ENCODE results near the gene HSPB9.
"Not testable (repeated sequence)": the region's sequence is repeated elsewhere in the genome, so short reads cannot be mapped to it uniquely, and the experiment has no call there.

The HSPB9 gene

DNA sequence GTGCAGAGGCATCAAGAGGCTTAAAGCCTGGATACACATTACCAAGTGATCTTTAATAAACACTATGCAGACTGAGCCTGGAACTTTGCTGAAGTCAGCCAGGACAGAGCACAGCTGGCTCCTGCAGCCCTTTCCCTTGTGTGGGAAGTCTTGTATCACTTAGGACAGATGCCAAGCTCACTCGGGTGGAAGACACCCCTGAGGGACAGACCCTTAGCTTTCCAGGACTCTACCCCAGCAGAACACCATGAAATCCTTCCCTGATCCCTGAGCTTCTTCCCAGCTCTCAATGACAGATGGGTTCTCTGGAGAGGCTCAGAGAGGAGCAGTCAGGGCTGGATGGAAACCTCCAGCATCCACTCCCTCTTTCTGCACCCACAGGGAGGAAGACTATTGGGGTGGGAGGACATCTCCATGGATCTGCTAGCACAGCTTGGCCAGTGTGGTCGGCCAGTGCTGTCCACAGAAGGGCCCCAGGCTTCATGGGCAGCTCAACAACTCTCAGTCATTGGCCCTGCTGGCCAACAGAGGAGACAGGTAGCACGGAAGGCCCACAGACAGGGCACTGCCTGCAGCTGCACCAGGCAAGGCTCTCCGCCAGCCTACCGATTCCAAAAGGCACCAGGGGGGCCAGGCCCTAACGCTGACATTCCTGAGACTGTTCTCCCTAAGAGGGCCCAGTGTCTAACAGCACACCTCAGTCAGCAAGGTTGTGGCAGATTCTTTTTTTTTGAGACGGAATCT is 16.3 kb downstream of the HSPB9 start:
- FAIRE-seq (no peak), DNase-seq (ENCODE audit: insufficient read length, low spot score) (no peak)

DNA sequence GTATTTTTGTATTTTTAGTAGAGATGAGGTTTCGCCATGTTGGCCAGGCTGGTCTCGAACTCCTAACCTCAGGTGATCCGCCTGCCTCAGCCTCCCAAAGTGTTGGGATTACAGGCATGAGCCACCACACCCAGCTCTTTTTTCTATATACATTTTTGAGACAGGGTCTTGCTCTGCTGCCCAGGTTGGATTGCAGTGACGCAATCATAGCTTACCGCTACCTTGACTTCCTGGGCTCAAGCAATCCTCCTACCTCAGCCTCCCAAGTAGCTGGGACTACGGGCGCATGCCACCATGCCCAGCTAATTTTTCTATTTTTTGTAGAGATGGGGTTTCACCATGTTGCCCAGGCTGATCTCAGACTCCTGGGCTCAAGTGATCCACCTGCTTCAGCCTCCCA is 18.1 kb downstream of the HSPB9 start:
- DNase-seq (ENCODE audit: insufficient read length, low spot score); FAIRE-seq: not testable (repeated sequence)

DNA sequence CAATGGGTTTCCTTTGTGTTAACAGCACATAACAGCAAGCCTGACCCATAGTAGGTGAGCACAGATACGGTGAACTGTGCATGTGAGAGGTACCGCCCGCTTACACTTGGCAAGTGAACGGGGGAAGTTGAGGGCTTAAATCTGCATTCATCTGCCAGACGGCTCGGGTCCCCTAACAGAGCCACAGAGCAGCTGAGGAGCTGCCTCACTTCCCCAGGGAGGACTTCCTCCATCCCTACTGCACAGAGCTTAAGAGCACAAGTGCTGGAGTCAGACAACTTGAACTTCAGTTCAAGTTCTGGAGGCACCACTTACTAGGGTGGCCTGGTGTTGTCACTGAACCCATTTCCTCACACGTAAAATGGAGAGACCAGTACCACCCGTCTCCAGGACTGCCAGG is 18.8 kb downstream of the HSPB9 start:
- FAIRE-seq (no peak), DNase-seq (ENCODE audit: insufficient read length, low spot score) (no peak)

DNA sequence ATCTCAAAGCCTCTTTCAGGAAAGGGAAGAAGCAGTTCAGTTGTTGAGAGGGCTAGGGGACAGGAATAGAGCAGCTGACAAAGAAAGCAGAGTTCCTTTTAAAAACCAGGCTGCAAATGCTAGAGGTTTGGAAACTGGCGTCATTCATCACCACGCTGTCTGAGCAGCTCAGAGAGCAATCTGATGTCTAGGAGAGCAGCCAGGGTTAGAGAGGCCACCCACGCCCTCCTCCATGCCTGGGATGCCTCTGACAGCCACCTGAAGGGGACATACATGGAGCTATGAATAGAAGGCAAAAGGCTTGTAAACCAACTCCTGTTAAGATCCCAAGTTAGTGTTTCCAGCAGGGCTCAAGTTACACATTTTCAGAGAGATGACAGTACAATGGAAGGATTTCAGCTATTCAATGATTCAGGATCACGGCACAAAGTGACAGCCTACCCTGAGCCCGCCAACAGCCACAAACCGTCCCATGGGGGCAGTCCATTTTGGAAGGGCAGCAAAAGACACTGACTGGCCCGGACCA is 19.8 kb downstream of the HSPB9 start:
- DNase-seq (ENCODE audit: insufficient read length, low spot score): no peak
- FAIRE-seq: no peak

DNA sequence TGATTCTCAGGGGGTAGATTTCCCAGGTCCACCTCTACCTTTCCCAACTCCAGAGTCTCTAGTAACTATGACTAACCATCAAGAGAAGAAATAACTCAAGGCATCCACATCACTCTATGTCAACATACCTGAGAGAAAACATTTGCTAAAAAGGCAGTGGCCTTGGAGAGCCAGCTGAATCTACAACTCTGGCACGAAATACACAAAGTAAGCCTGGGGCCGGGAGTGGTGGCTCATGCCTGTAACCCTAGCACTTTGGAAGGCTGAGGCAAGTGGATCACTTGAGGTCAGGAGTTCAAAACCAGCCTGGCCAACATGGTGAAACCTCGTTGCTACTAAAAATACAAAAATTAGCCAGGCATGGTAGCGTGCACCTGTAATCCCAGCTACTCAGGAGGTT is 20.5 kb downstream of the HSPB9 start:
- DNase-seq (ENCODE audit: insufficient read length, low spot score); FAIRE-seq: not testable (repeated sequence)

DNA sequence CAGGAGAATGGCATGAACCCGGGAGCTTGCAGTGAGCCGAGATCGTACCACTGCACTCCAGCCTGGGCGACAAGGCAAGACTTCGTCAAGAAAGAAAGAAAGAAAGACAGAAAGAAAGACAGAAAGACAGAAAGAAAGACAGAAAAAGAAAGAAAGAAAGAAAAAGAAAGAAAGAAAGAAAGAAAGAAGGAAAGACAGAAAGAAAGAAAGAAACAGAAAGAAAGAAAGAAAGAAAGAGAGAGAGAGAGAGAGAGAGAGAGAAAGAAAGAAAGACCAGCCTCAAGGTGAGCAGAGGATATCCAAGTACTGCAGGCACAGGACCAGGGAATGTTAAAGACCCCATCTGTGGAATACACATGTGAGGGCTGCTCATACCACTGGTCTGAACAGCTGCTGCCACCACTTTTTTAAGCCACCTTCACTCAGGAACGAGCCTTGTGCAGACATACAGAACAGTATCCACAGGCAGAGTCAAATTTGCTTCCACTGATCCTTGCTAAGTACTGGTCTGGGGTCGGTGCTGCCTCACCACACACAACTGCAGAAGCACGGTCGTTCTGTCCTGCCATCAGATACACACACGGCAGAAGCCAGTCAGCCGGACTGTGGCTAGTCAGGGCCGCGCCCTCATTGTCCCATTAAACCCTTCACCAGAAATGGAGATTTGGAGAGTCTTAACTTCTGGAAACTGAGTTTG is 24.5 kb downstream of the HSPB9 start:
- FAIRE-seq (no peak), DNase-seq (ENCODE audit: insufficient read length, low spot score) (no peak)

DNA sequence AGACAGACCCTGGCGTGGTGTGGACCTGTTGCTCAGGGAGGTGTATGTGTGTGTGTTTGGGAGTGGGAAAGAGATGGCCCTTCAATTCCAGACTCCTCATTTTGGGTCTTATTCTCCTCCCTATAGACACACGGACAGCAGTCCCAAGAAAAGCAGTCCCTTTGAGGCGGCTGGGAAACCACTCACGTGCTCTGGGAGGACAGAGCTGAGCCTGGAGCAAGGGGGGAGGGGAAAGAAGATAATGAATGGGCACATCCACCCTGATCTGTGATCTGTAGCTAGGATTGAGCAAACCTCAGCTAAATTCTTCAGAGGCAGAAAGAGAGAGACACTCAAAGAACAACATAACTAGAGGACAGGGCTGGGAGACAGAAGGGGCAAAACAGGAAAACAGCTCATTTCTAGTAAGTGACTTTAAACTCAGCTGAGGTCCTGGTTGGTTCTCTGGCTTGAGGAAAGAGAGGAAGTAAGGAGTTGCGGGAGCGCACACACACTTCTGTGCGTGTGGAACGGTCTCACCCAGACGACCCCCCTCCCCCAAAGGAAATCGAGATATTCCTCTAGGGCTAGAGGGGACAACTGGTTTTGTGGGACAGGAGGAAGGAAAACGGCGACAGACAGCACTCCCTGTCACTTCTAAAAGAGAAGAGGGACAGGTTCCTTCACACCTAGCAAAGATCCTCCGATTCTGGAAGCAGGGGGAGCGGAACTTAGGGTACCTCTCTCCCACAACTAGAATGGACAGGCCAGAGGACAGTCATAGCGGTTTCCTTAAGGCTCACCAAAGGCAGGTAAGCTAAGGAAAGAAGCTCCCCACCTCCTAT is 31.5 kb downstream of the HSPB9 start:
- FAIRE-seq (no peak), DNase-seq (ENCODE audit: insufficient read length, low spot score) (no peak)

DNA sequence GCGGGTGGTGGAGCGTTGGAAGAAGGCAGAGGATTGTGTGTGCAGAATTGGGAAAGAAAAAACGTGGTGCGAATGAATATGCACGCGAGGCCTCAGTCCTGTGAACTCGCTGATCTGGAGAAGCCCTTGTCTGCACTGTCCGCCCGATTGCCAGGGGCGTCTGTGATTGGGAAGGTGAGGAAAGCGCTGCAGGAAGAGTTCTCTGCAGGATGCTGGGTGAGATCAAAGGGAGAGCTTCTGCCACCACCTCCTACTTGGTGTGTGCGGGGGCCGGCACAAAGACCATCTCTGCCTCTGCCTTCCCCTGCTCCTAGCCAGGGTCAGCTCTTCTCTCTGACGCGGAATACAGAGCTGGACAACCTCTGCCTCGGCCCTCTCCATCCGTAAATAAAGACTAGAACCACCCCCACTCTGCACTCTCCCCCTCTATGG is 33.0 kb downstream of the HSPB9 start:
- FAIRE-seq (no peak), DNase-seq (ENCODE audit: insufficient read length, low spot score) (no peak)

DNA sequence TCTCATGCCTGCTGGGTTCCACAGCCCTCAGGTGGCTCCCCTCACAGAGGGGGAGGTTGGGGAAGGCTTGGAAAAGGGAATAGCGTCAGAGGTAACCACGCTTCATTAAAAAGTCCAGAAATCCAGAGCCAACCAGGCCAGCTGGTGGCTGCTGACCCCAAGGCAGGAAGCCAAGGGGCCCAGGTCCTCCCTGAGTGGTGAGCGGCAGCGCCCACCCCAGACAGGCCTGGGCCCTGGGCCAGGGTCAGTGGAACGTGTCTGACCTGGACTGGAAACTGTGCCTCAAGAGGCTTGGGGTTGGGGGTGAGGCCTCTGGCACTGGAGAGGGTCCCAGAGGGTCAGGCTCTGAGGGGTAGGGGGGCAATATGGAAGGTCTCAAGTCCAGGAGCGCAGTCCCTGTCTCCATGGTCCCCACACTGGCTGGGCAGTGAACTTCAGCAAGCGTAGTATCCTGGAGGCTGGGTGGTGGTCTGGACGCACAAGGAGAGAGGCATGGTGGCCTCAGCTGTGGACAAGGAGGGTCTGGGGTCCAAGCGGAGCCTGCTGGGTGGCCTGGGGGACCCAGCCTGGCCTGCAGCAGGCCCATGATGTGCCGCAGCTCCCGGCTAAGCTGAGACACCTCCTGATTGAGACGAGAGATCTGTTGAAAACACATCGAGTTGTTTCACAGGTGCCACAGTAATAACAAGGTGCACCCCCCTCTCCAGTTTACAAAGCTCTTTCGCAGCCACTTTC is 37.4 kb downstream of the HSPB9 start:
- no peak for DNase-seq (ENCODE audit: insufficient read length, low spot score)
- no peak for FAIRE-seq

DNA sequence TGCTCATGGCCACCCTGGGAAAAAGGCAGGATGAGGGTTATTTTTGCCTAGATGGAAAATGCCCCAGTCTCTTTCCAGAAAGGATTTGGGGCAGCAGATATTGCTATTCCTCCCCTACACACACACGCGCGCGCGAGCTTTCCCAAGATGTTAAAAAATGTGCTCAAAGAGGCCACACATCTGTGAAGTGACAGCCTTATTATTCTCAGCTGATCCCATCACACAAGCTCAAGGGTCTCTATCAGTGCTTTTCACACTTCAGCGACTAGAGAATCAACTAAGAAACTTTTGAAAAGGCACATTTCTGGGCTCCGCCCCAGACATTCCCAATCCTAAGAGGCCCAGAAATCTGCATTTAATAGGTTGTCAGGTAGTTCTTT is 37.9 kb downstream of the HSPB9 start:
- no peak for DNase-seq (ENCODE audit: insufficient read length, low spot score)
- no peak for FAIRE-seq

DNA sequence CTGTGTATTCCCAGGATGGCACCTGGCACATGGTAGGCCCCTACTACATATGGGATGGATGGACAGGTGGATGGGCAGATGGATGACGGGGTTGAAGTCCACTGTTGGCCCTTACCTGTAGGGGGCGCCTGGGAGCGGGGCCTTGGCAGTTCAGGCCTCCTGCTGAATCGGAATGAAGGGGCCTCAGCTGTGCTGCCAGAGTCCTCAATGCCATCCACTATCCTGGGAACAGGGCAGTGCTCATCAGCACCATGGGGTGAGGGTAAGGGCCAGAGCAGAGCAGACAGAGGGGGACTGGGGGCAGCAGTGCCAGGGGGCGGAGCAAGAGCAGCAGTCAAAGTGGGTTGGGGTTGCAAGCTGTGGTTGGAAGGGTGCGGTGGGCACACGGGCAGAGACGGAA is 40.5 kb downstream of the HSPB9 start:
- DNase-seq (ENCODE audit: insufficient read length, low spot score): no peak
- FAIRE-seq: no peak

DNA sequence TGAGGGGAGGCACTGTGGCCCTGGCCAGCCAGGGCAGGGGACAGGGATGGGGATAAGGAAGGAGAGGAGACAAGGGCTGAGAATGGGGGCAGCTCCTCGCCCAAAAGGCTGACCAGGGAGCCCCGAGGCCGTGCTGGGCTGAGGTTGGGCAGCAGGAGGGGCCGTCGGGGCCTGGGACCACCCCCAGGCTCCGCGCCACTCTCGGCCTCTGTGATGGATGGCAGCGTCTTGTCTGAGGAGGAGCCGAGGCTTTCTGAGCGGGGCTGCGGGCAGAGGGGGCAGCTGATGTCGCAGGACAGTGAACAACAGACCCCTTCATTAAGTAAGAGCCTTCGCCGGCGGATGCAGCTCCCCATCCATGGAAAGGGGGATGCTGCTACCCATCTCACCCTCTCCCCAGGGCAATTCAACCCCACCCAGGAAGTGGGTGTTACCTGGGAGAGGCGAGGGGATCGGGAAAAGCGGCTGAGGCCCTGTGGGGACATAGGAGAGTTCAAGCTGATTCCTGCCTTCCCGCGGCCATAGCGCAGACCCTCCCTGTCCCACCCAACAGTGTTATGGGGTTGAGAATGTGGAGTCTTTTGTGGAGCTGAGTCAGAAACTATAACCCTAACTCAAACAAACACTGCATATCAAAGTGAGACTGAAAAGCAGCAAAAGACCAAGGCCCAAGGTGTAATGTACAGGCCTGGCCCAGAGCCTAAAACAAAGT is 41.2 kb downstream of the HSPB9 start:
- no peak for FAIRE-seq

DNA sequence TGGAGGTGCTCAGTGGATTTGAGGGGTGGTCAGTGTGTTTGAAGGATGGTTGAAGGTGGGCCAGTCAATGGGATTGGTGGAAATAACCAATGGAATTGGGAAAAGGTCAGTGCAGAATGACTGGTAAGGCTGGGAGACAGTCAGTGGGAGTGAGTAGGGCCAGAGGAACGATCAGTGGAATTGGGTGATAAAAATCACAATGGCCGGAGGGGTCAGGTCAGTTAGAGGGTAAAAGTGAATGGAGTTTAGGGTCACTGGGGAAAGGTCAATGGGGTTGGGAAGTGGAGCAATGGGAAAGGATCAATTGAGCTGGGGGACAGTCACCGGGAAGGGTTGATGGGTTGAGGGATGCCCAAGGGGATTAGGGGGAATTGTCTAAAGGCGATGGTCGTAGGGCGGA is 43.1 kb downstream of the HSPB9 start:
- DNase-seq (ENCODE audit: insufficient read length, low spot score) (no peak), FAIRE-seq (no peak)

More for the DNA sequence above, 41.2 kb downstream of the HSPB9 start:
- no peak for DNase-seq (ENCODE audit: insufficient read length, low spot score)

DNA sequence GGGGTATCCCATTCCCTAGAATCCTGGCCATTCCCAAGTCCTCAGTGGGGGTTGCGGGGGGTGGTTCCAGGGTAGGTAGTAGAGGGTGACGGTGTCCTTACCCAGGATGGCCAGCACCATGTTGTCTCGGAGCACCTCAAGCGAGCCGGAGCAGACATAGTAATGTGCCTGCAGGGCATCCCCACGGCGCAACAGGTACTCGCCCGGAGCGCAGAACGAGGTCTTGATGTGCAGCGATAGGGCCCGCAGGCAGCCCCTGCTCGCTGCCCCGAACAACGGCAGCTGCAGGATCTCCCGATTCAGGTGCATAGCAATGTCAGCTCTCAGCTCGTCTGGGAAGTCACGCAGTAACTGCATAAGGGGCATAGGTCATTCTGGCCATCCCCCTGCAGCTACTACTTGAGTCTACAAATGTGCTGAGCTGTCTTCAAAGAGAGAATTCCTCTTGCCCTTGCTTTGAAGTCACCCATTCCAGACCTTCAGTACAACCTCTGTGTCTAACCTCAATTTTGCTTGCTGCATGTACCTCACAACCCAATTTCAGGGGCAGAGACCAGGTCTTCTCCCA is 43.7 kb downstream of the HSPB9 start:
- FAIRE-seq (no peak), DNase-seq (ENCODE audit: insufficient read length, low spot score) (no peak)

DNA sequence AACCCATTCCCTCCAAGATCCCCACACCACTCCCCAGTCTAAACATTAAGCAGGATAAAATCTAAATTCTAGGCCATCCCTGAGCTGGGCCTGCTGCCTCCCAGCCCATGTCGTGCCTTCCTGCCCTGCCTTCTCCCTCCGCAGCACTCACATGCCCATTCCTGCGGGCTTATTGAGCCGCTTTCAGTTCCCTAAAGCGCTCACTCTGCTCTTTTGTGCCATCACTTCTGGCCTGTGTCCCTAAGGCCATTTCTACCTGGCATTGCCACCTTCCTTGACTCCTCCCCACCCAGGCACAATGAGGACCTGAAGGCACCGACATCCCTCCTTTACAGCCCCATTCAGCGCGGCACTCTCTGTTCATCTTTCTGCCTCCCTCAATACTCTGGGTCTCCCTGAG is 45.2 kb downstream of the HSPB9 start:
- DNase-seq (ENCODE audit: insufficient read length, low spot score) (no peak), FAIRE-seq (no peak)

DNA sequence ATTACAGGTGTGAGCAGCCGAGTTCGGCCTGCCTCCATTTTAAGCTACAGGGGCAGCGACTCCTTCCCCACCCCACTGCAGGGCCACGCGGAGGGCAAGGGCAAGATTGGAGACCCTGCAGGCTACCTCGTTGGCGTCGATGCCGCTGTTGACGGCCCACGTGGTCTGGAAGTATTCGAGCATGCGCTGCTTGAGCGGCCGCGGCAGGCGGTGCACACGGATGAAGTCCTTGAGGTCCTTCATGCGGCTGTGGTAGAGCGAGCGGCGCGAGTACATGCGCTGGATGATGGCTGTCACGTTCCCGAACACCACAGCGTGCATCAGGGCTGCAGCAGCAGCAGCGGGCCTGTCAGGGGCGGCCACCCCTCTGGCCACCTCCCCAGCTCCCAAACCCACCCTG is 46.7 kb downstream of the HSPB9 start:
- no peak for FAIRE-seq
- no peak for DNase-seq (ENCODE audit: insufficient read length, low spot score)

DNA sequence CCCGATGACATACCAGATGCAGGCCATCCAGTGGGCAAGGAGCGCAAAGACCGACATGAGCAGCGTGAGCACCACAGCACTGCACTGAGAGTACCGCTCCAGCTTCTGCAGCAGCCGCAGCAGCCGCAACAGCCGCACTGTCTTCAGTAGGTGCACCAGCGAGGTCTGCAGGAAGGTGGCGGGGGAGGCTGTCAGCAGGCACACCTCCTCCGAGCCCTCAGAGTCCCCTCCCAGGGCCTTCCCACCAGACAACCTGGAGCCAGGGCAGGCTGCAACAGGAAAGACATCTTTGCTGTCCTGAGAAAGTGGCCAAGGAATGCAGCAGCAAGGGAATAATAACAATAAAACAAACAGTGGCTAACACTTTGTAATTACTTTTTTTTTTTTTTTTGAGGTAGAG is 49.2 kb downstream of the HSPB9 start:
- DNase-seq (ENCODE audit: insufficient read length, low spot score) (no peak), FAIRE-seq (no peak)

Data from GM19239 (cell line).